ENCODE data around the gene PFDN6.

The PFDN6 gene

GRCh38 chr6:33318426-33319073, 29.1 kb downstream of the PFDN6 start:
- DNase-seq: no peak

GRCh38 chr6:33319939-33320314, 30.5 kb downstream of the PFDN6 start:
- no peak for DNase-seq

GRCh38 chr6:33320315-33321181, 31.1 kb downstream of the PFDN6 start:
- peak; percentile 83 for DNase-seq

- no peak for DNase-seq
Measured at GRCh38 chr6:33321227-33321626, 31.8 kb downstream of the PFDN6 start.

- no peak for DNase-seq
Measured at GRCh38 chr6:33323623-33323948, 34.2 kb downstream of the PFDN6 start.

GRCh38 chr6:33324125-33324524, 34.7 kb downstream of the PFDN6 start:
- no peak for DNase-seq

- no peak for DNase-seq
Measured at GRCh38 chr6:33329058-33329457, 39.7 kb downstream of the PFDN6 start.

GRCh38 chr6:33330736-33331135, 41.3 kb downstream of the PFDN6 start:
- DNase-seq: no peak

GRCh38 chr6:33333666-33334065, 44.3 kb downstream of the PFDN6 start:
- DNase-seq: peak; percentile 30

- no peak for DNase-seq
Measured at GRCh38 chr6:33335916-33336315, 46.5 kb downstream of the PFDN6 start.

- DNase-seq: no peak
Measured at GRCh38 chr6:33336495-33336894, 47.1 kb downstream of the PFDN6 start.

- DNase-seq: no peak
Measured at GRCh38 chr6:33339193-33339592, 49.8 kb downstream of the PFDN6 start.
